ENCODE measurements around the gene GID8.

GID8 gene

DNA sequence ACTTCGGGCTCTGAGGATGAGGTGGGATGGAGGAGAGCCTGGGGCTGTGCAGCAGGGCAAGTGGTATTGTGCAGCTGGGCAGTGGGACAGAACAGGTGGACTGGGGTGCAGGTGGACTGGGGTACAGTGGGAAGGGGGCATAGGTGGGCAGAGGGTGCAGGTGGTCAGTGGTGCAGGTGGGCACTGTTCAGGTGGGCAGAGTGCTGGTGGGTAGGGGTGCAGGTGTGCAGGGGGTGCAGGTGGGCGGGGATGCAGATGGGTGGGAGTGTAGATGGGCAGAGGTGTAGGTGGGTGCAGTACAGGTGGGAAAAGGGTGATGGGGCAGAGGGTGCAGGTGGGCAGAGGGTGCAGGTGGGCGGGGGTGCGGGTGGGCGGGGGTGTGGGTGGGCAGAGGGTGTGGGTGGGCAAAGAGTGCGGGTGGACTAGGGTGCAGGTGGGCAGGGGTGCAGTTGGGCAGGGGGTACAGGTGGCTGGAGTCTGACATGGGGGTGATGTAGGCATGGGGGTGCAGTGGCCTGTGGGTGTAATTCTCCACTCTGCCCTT is 48.4 kb downstream of the GID8 start:
- DNase-seq (ENCODE audit: low read depth in 2 of 2) = no peak

DNA sequence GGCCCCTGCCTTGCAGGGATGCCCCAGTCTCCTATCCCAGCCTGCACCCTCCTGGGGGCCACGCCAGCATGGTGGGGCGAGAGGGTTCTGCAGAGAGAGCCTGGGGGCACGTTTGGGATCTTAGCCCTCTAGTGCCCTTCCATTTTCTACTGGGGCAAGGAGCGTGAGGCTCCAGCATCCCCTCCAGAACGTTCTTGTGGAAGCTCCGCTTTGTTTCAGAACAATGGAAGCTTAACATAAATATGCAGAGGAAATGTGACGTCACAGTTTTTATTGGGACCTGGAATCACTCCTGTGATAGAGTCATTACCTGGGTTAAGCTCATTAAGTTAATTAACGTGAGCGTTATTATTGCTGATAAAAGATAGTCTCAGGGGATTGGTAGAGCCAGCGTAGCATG is 49.2 kb downstream of the GID8 start:
- DNase-seq (ENCODE audit: low read depth in 2 of 2) = no peak

DNA sequence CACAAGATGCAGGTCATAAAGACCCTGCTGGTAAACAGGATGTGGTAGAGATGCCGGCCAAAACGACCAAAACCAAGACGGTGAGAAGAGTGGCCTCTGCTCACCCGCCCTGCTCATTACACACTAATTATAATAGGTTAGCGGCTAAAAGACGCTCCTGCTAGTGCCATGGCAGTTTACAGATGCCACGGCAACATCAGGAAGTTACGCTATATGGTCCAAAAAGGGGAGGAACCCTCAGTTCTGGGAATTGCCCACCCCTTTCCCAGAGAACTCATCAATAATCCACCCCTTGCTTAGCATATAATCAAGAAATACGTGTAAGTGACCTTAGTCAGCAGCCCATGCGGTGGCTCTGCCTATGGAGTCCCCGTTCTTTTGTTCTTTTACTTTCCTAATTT is 51.3 kb downstream of the GID8 start:
- DNase-seq (ENCODE audit: low read depth in 2 of 2) = no peak

DNA sequence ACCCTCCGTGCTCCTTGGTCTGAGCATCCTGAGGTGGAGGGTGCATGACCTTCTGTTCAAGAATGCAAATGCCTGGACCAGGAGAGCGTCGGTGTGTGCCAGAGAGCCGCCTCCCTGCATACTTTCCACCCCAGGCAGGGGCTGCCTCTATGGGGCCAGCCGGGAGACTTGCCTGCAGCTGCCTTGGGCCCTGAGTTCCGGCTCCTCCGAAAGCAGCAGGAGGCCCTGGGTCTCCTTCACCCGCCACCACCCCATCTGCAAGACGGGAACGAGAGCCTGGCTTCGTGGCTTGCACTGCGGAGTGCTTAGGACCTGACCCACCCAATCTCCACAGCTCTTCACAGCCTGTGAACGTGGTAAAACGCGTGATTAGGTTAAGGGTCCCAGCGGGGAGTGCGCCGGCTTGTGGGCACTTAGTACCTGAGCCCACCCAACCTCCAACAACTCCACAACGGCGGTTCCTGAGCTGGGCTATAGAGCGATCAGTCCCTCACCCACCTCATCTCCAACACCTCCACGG is 52.4 kb downstream of the GID8 start:
- DNase-seq (ENCODE audit: low read depth in 2 of 2) = no peak

DNA sequence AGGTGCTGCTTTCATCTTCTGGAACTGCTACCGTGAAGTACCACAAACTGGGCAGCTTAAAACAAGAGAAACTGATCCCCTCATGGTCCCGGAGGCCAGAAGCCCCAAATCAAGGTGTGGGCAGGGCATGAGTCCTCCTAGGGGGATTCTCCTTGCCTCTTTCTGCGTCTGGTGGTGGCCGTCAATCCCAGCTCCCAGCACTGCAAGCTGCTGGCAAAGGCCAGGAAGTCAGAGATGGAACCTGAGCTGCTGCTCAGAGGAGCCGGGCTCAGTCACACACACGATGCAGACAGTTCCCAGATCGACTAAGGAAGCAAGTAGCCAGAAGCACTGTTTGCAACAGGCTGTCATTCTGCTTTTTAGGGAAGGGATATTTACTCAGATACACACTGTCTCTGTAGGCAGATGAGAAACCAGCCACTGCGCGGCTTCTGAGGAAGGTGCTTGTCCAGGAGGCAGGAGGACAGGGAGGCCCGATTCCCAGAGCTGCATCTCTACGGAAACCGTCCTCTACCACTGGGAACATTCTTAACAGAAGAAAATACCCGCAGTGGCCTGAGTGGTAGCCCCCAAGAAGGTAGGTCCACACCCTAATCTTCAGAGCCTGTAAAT is 53.4 kb downstream of the GID8 start:
- DNase-seq (ENCODE audit: low read depth in 2 of 2) = no peak

DNA sequence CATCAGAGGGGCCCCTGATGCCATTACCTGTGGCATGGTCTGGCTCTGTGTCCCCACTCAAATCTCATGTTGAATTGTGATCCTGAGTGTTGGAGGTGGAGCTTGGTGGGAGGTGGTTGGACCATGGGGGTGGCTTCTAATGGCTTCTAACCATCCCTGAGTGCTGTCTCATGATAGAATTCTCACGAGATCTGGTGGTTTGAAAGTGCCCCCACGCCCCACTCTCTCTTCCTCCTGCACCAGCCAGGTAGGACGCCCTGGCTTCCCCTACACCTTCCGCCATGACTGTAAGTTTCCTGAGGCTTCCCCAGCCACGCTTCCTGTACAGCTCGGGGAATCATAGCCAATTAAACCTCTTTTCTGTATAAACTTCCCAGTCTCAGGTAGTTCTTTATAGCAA is 53.9 kb downstream of the GID8 start:
- no peak for DNase-seq (ENCODE audit: low read depth in 2 of 2)

DNA sequence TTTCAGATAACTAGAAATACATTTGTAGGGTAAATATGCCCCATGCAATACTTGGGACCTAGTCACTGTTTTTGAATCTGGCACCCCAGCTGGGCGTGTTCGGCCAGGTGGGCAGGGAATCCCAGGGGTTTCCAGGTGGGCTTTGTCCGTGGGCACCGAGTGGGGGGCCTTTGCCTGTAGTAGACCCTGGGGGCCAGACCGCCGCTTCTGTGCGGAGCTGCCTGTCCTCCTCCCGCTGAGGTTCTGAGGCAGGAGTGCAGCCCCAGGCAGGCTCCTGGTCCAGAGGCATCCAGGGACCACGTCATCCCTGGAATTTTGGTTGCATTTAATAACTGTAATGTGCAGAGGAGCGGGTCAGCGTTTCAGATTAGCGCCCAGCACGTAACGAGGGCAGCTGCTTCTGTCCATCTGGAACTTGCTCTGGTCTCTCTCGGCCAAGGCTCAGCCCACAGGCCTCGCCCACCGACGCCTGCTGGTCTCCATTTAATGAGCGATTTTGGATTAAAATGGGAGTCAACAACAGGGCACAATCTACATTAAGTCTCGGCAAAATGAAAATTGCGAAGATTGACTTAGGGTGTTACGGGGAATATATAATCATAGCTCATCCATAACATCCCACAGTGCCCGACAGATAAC is 56.0 kb downstream of the GID8 start:
- DNase-seq (ENCODE audit: low read depth in 2 of 2) = no peak

DNA sequence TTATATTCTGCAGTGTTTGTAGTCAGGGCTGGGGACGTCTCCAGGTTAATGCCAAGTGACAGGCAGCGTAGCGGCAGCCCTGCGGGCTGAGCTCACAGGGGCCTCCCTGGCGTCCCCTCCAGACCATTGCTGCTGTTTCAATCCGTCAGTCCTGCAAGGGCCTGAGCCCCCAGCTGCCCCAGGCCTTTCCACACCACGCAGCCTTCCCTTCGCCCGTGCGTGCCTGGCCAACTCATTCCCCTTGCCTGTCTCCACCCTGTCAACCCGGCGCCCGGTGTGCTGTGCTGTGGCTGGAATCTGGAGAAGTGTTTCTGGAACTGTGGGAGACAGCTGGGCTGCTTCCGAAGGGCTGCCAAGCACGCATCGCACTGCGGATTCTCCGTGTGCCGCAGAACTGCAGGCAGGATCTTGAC is 56.9 kb downstream of the GID8 start:
- DNase-seq (ENCODE audit: low read depth in 2 of 2) = no peak

DNA sequence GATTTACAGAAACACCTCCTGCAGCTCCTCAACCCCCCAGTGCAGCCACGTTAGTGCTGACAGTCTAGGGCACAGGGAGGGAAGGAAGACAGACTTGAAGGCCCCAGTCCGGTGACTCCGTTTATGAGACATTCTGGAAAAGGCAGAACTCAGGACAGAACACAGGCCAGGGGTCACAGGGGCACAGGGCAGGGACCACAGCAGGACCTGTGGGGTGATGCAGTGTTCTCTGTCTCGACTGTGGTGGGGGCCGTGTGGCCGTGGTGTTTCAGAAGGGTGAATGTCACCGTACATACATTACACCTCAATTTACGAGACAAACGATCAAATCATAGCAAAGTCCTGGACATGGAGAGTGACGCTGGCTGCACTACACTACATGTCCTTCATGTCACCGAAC is 57.5 kb downstream of the GID8 start:
- DNase-seq (ENCODE audit: low read depth in 2 of 2) = no peak

DNA sequence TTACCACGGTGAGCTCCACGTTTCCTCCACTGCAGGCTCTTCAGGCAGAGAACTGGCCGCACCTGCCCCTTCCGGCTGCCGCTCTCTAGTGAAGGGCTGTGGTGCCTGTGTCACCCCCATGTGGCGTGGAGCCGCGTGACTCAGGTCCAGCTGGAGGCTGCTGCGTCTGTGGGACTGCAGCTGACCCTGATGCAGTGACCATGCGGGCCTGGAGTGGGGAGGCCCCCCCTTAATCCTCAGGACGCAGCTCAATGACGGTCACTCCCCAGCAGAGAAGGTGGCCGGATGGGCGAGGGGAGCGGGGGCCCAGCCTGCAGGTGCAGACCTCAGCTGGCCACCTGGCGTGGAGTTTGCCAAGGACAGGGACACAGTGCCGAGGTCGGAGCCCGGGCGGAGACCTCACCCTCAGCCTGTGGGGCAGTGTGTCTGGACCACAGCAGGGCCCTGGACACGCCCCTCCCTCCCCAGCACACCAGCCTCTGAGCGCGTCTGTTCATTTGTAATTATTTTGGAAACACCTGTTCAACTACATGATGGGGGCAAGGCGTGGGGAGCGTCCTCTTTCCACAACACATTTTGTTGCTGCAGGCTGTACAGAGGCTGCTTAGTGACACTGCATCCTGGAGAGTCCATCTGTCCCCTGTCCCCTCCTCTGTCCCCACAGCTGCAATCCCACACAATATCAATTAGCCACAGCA is 58.1 kb downstream of the GID8 start:
- DNase-seq (ENCODE audit: low read depth in 2 of 2) = no peak

DNA sequence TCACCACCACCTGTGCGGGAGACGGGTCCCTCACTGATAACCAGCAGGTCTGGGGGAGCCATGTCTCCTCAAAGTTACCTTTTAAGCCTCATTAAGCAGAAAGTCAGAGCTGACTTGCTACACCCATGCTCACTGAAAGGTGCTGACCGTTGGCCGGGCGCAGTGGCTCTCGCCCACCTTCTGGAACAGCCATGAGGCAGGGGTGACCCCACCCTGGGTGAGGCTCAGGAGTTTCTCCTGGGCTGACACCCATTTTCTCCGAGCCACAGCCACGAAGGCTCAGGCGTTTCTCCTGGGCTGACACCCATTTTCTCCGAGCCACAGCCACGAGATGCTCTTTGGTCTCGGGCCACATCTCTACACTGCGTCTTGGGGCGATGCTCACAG is 58.6 kb downstream of the GID8 start:
- DNase-seq (ENCODE audit: low read depth in 2 of 2) = no peak

DNA sequence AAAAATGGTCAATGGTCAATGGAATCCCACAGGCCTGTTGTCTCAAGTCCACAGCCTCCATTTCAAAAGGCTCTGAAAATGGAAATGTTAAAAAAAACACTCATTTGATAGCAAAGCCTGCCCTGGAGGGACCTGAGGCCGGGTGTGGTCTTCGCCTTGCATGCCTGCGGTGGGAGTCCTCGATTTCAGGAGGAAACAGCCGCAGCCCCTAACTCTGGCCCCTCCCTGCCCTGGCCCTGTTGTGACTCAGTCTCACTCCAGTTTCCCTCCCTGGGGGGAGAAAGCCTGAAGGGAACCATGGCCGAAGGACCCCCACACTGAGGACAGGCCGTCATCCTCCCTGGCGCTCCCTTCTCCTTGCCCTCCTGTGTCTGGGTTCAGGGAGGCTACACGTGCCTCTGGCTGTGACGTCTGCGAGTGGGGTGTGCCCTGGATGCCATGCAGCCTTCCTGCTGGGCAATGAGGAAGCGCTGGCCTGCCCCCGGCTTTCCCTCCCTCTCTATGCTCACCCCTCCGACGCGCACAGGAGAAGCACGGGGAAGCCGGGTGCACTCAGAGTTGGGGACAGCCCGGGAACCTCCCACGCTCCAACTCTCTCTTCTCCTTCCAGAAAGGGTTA is 59.6 kb downstream of the GID8 start:
- no peak for DNase-seq (ENCODE audit: low read depth in 2 of 2)
